Vagina (tissue), 2 donors: ENCODE results near the gene PPP3R1.

Source experiments
- CTCF ChIP-seq, 3 experiments: fragments of 450-650 bp in 2 of 3; fragments of 200-600 bp in 1 of 3; sonication (generic) in 1 of 3; IDR thresholded peaks; one replicate each; pipeline ENCODE4 v1.5.1; 2017 to 2019; ENCODE audit warnings: antibody characterized with exemption in 3 of 3, mild to moderate bottlenecking in 2 of 3, moderate library complexity in 2 of 3
- POLR2A ChIP-seq, 2 donors: fragments of 450-650 bp; IDR thresholded peaks; one replicate each; pipeline ENCODE4 v1.6.1; 2017; ENCODE audit warnings: antibody characterized with exemption in 2 of 2, mild to moderate bottlenecking in 2 of 2, moderate library complexity in 2 of 2

GRCh38 chr2:68218343-68218901 lies 33.9 kb downstream of the PPP3R1 start:
- TF ChIP-seq CTCF (IDR thresholded peaks at IDR 0.05), result no peak
- TF ChIP-seq POLR2A (IDR thresholded peaks at IDR 0.05), result no peak
